AG09319 (cell line): ENCODE results near the gene SPSB1.

Experiments
- DNase-seq: peaks from one replicate; pipeline ENCODE4 v3.0.0-alpha.2; 2010; ENCODE audit warnings: low read depth; ENCODE audit errors: extremely low read depth
- TF ChIP-seq, protein P1 (sequence below): IDR thresholded peaks from 2 replicates; pipeline ENCODE4 v1.5.1; 2011; ENCODE audit warnings: low read depth, mild to moderate bottlenecking, inconsistent platforms, low read length, moderate library complexity

Gene SPSB1

GRCh38 chr1:9356021-9356420 lies 63.3 kb downstream of the SPSB1 start:
- DNase-seq = no peak
- TF ChIP-seq, protein P1, sequence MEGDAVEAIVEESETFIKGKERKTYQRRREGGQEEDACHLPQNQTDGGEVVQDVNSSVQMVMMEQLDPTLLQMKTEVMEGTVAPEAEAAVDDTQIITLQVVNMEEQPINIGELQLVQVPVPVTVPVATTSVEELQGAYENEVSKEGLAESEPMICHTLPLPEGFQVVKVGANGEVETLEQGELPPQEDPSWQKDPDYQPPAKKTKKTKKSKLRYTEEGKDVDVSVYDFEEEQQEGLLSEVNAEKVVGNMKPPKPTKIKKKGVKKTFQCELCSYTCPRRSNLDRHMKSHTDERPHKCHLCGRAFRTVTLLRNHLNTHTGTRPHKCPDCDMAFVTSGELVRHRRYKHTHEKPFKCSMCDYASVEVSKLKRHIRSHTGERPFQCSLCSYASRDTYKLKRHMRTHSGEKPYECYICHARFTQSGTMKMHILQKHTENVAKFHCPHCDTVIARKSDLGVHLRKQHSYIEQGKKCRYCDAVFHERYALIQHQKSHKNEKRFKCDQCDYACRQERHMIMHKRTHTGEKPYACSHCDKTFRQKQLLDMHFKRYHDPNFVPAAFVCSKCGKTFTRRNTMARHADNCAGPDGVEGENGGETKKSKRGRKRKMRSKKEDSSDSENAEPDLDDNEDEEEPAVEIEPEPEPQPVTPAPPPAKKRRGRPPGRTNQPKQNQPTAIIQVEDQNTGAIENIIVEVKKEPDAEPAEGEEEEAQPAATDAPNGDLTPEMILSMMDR = no peak

DNA sequence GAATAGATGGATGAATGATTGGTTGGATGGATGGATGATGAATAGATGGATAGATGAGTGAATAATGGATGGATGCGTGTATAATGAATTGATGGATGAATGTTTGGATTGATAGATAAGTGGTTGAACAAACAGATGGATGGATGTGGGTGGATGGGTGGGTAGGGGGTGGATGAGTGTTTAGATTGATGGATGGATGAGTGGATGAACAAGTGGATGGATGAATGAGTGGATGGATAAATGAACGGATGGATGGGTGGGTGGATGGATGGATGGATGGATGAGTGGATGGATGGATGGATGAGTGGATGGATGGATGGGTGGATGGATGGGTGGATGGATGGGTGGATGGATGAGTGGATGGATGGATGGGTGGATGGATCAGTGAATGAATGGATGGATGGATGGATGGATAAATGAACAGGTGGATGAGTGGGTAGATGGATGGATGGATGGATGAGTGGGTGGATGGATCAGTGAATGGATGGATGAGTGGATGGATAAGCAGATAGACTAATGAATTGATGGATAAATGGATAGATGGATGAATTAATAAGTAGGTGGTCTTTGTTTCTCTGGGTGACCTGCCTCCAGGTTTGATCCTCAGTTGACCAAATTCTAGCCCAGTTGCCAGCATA lies 64.3 kb downstream of the SPSB1 start:
- TF ChIP-seq, protein P1 = no peak
- no peak for DNase-seq

- no peak for DNase-seq
- TF ChIP-seq, protein P1 = no peak
Measured at GRCh38 chr1:9357958-9358357, 65.3 kb downstream of the SPSB1 start.

DNA sequence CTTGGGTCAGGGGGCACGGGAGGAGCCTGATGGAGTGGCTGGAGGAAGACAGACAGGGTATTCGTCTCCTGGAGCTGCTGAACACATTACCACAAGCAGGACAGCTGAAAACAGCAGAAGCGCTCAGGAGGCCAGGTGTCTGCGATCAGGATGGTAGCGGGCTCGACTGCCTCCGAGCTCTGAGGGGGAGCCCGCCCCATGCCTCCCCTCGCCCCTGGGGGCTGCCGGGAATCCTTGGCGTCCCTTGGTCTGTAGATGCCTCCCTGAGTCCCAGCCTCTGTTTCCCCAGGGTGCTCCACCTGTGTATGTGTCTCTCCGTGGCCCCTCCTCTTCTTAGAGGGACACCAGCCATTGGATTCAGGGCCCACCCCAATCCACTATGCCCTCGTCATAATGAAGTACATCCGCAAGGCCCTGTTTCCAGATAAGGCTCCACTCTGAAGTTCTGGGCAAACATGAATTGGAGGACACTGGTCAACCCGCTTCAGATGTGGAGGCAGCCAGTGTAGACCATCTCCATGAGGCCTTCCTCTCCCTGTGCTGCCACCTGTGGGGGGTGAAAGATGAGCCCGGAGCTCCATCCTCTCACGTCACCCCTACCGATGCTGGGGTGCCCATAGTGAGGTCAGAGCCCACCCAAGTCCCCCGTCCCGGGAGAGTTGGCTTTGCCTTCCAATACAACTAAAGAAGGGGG lies 67.8 kb downstream of the SPSB1 start:
- TF ChIP-seq, protein P1 = no peak
- DNase-seq = no peak

- TF ChIP-seq, protein P1 = no peak
- DNase-seq = no peak
Measured at GRCh38 chr1:9361630-9362260, 69.1 kb downstream of the SPSB1 start.

DNA sequence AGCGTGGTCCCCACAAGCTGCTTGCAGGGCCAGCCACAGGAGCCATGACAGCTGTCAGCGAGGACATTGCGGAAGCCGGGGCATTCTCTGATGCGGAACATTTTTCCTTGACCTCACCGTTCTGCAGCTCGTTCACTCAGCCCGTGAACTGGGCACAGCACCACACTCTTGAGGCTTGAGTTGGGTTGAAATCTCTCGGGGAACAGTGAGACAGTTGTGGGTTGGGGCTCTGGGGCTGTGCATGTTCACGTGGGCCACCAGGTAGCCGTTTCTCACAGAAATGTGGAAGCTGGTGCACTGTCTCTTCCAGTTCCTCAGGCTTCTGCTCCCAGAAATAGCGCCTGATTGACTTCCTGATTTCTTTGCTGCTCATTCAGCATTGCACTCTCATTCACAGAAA lies 69.8 kb downstream of the SPSB1 start:
- DNase-seq = no peak
- TF ChIP-seq, protein P1 = no peak

GRCh38 chr1:9363061-9363471 lies 70.4 kb downstream of the SPSB1 start:
- TF ChIP-seq, protein P1 = no peak

More at GRCh38 chr1:9363061-9363471, 70.4 kb downstream of the SPSB1 start:
- DNase-seq = no peak
